AG10803 (cell line): ENCODE data around the gene COL19A1.
"Not testable (repeated sequence)": the region's sequence is repeated elsewhere in the genome, so short reads cannot be mapped to it uniquely, and the experiment has no call there.

Source experiments
- DNase-seq: peaks from one replicate; pipeline ENCODE4 v3.0.0; 2010; ENCODE audit warnings: low read depth
- H3K4me3 ChIP-seq: 2 replicates; pipeline ENCODE4 v1.5.1; 2011; ENCODE audit warnings: mild to moderate bottlenecking, low read length, control low read depth
- CTCF ChIP-seq: conservative IDR thresholded peaks from 2 replicates; pipeline ENCODE4 v1.5.1; 2011; ENCODE audit warnings: mild to moderate bottlenecking, low read length, control low read depth, inconsistent platforms

COL19A1 gene

GRCh38 chr6:69866351-69866769 lies at the start of gene COL19A1:
Gene COL19A1 (plus strand): TSS chr6:69866556. CDS start chr6:69879568, 13,012 bp downstream.
- H3K4me3 ChIP-seq: peak within 1 kb of the TSS; percentile 54
- no peak for TF ChIP-seq CTCF
- no peak for DNase-seq

- TF ChIP-seq CTCF: no peak
- H3K4me3 ChIP-seq: no peak overlapping the region
- no peak for DNase-seq
Measured at GRCh38 chr6:69816569-69816968, 49.8 kb upstream of the COL19A1 start.

- no peak for TF ChIP-seq CTCF
- no peak for DNase-seq
- H3K4me3 ChIP-seq: no peak overlapping the region
Measured at GRCh38 chr6:69817358-69817757, 49.0 kb upstream of the COL19A1 start.

- H3K4me3 ChIP-seq: no peak overlapping the region
- no peak for TF ChIP-seq CTCF
- DNase-seq: no peak
Measured at GRCh38 chr6:69818223-69818930, 48.0 kb upstream of the COL19A1 start.

GRCh38 chr6:69819138-69819537 lies 47.2 kb upstream of the COL19A1 start:
- no peak for TF ChIP-seq CTCF
- no peak for DNase-seq
- H3K4me3 ChIP-seq: no peak overlapping the region

GRCh38 chr6:69820018-69820417 lies 46.3 kb upstream of the COL19A1 start:
- H3K4me3 ChIP-seq: no peak overlapping the region
- TF ChIP-seq CTCF: no peak
- no peak for DNase-seq

- no peak for TF ChIP-seq CTCF
- no peak for DNase-seq
- no peak overlapping the region for H3K4me3 ChIP-seq
Measured at GRCh38 chr6:69820438-69820837, 45.9 kb upstream of the COL19A1 start.

- DNase-seq, H3K4me3 ChIP-seq: not testable (repeated sequence)
Measured at GRCh38 chr6:69824355-69824754, 42.0 kb upstream of the COL19A1 start.
